ENCODE measurements around the gene ST6GAL2. TPM values are rescaled to one million over a fixed set of nuclear protein-coding genes. Genes with fewer than 3 reads are reported as not detected.

Gene ST6GAL2
- total and polyA plus RNA-seq, 2 experiments from 2014 or later = 13.4 to 25.7 TPM

GRCh38 chr2:106839849-106840595 lies 45.9 kb downstream of the ST6GAL2 start:
- Histone ChIP-seq H3K27me3 (ENCODE audit: insufficient read depth) (no peaks in the 10 kb centered on the region), H3K9me2 (ENCODE audit: insufficient read depth) (no peaks in the 10 kb centered on the region), H3K4me1 (ENCODE audit: insufficient read depth) (peaks cover 9% of the 10 kb centered on the region; the same call in 1 of the 2 replicates), H3K4me3 (no peak overlapping the region), H3K36me3 (ENCODE audit: insufficient read depth) (no peaks in the 10 kb centered on the region), H4K20me1 (replicated peaks; ENCODE audit: insufficient read depth) (no peaks in the 10 kb centered on the region), H3K27ac (ENCODE audit: low read depth) (no peak overlapping the region), H3K79me2 (replicated peaks; ENCODE audit: insufficient read depth) (no peaks in the 10 kb centered on the region), H3F3A (replicated peaks; ENCODE audit: low read depth) (no peaks in the 10 kb centered on the region), H3K4me2 (no peak overlapping the region), H2AFZ (no peak overlapping the region)
- peak; percentile 98 for ATAC-seq
- Mint-ChIP-seq H3K27ac (peak overlapping the region; percentile 32; the same call in 1 of the 2 replicates), H3K27me3 (ENCODE audit: insufficient read depth, low read depth, poor library complexity) (no peaks in the 10 kb centered on the region), H3K9me3 (no peaks in the 10 kb centered on the region), H3K4me1 (peaks cover 5% of the 10 kb centered on the region; the same call in 2 of the 3 replicates), H3K36me3 (ENCODE audit: low read depth) (no peaks in the 10 kb centered on the region), H3K4me3 (no peak overlapping the region)
- TF ChIP-seq REST (IDR thresholded peaks at IDR 0.05; ENCODE audit: unreplicated experiment) (no peak), NANOG (IDR thresholded peaks at IDR 0.05; ENCODE audit: borderline replicate concordance) (no peak), CREB1 (CRISPR knock-in tag; IDR thresholded peaks at IDR 0.05; ENCODE audit: low read depth) (peak; percentile 88), JUNB (IDR thresholded peaks at IDR 0.05; ENCODE audit: unreplicated experiment) (no peak), ZNF331 (CRISPR knock-in tag; IDR thresholded peaks at IDR 0.05; ENCODE audit: low read depth) (no peak), STAT1 (IDR thresholded peaks at IDR 0.05; ENCODE audit: unreplicated experiment) (no peak), EZH2 (IDR thresholded peaks at IDR 0.05; ENCODE audit: low read depth, unreplicated experiment) (no peak), ETS1 (IDR thresholded peaks at IDR 0.05) (no peak)
- TF ChIP-seq, protein P1, sequence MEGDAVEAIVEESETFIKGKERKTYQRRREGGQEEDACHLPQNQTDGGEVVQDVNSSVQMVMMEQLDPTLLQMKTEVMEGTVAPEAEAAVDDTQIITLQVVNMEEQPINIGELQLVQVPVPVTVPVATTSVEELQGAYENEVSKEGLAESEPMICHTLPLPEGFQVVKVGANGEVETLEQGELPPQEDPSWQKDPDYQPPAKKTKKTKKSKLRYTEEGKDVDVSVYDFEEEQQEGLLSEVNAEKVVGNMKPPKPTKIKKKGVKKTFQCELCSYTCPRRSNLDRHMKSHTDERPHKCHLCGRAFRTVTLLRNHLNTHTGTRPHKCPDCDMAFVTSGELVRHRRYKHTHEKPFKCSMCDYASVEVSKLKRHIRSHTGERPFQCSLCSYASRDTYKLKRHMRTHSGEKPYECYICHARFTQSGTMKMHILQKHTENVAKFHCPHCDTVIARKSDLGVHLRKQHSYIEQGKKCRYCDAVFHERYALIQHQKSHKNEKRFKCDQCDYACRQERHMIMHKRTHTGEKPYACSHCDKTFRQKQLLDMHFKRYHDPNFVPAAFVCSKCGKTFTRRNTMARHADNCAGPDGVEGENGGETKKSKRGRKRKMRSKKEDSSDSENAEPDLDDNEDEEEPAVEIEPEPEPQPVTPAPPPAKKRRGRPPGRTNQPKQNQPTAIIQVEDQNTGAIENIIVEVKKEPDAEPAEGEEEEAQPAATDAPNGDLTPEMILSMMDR (conservative IDR thresholded peaks at IDR 0.05; ENCODE audit: low read depth in 2 of 2) = peak; percentile 84 to 85
- TF ChIP-seq, protein P2, sequence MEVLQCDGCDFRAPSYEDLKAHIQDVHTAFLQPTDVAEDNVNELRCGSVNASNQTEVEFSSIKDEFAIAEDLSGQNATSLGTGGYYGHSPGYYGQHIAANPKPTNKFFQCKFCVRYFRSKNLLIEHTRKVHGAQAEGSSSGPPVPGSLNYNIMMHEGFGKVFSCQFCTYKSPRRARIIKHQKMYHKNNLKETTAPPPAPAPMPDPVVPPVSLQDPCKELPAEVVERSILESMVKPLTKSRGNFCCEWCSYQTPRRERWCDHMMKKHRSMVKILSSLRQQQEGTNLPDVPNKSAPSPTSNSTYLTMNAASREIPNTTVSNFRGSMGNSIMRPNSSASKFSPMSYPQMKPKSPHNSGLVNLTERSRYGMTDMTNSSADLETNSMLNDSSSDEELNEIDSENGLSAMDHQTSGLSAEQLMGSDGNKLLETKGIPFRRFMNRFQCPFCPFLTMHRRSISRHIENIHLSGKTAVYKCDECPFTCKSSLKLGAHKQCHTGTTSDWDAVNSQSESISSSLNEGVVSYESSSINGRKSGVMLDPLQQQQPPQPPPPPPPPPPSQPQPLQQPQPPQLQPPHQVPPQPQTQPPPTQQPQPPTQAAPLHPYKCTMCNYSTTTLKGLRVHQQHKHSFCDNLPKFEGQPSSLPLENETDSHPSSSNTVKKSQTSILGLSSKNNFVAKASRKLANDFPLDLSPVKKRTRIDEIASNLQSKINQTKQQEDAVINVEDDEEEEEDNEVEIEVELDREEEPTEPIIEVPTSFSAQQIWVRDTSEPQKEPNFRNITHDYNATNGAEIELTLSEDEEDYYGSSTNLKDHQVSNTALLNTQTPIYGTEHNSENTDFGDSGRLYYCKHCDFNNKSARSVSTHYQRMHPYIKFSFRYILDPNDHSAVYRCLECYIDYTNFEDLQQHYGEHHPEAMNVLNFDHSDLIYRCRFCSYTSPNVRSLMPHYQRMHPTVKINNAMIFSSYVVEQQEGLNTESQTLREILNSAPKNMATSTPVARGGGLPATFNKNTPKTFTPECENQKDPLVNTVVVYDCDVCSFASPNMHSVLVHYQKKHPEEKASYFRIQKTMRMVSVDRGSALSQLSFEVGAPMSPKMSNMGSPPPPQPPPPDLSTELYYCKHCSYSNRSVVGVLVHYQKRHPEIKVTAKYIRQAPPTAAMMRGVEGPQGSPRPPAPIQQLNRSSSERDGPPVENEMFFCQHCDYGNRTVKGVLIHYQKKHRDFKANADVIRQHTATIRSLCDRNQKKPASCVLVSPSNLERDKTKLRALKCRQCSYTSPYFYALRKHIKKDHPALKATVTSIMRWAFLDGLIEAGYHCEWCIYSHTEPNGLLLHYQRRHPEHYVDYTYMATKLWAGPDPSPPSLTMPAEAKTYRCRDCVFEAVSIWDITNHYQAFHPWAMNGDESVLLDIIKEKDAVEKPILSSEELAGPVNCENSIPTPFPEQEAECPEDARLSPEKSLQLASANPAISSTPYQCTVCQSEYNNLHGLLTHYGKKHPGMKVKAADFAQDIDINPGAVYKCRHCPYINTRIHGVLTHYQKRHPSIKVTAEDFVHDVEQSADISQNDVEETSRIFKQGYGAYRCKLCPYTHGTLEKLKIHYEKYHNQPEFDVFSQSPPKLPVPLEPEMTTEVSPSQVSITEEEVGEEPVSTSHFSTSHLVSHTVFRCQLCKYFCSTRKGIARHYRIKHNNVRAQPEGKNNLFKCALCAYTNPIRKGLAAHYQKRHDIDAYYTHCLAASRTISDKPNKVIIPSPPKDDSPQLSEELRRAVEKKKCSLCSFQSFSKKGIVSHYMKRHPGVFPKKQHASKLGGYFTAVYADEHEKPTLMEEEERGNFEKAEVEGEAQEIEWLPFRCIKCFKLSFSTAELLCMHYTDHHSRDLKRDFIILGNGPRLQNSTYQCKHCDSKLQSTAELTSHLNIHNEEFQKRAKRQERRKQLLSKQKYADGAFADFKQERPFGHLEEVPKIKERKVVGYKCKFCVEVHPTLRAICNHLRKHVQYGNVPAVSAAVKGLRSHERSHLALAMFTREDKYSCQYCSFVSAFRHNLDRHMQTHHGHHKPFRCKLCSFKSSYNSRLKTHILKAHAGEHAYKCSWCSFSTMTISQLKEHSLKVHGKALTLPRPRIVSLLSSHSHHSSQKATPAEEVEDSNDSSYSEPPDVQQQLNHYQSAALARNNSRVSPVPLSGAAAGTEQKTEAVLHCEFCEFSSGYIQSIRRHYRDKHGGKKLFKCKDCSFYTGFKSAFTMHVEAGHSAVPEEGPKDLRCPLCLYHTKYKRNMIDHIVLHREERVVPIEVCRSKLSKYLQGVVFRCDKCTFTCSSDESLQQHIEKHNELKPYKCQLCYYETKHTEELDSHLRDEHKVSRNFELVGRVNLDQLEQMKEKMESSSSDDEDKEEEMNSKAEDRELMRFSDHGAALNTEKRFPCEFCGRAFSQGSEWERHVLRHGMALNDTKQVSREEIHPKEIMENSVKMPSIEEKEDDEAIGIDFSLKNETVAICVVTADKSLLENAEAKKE (CRISPR knock-in tag; IDR thresholded peaks at IDR 0.05) = peak; percentile 60; the same call in 1 of the 2 replicates
- DNase-seq (ENCODE audit: low spot score) = peak; percentile 90
